Natural killer cell (primary cell): ENCODE results near the gene TCIRG1. TPM values are rescaled to one million over a fixed set of nuclear protein-coding genes. Genes with fewer than 3 reads are reported as not detected.
A peak's percentile ranks its signal among the peaks of the same experiment; 100 is the strongest.
"Not testable (repeated sequence)": the region's sequence is repeated elsewhere in the genome, so short reads cannot be mapped to it uniquely, and the experiment has no call there.

Source experiments
- ATAC-seq, 3 donors: fragments of 150-1000 bp in 2 of 3; fragments of 200-7000 bp in 1 of 3; cut with Tn5 transposase; 1 replicate in 1 of 3; 2 replicates in 2 of 3; pipeline ENCODE4 v1.10.0; 2021; ENCODE audit warnings: mild to moderate bottlenecking in 2 of 3, moderate library complexity in 2 of 3
- DNase-seq, 2 donors: peaks; one replicate each; pipeline versions ENCODE4 v3.0.0 to v3.0.0-alpha.2; 2013 to 2021; ENCODE audit warnings: mixed read lengths in 1 of 2
- H3K27ac ChIP-seq: one replicate; pipeline ENCODE4 v1.5.1; 2013; ENCODE audit warnings: mild to moderate bottlenecking, low read length
- H3K27me3 ChIP-seq: one replicate; pipeline ENCODE4 v1.6.1; 2013; ENCODE audit warnings: low read length; ENCODE audit not compliant: control insufficient read depth, insufficient read depth
- H3K36me3 ChIP-seq: one replicate; pipeline ENCODE4 v1.6.1; 2013; ENCODE audit warnings: low read length; ENCODE audit not compliant: control insufficient read depth, insufficient read depth
- H3K4me1 ChIP-seq: one replicate; pipeline ENCODE4 v1.6.1; 2013; ENCODE audit warnings: low read length; ENCODE audit not compliant: control insufficient read depth, insufficient read depth
- H3K4me3 ChIP-seq: one replicate; pipeline ENCODE4 v1.5.1; 2013; ENCODE audit warnings: low read length
- H3K9me3 ChIP-seq: one replicate; pipeline ENCODE4 v1.6.1; 2013; ENCODE audit warnings: low read length; ENCODE audit not compliant: control insufficient read depth, insufficient read depth
- H3K27ac Mint-ChIP-seq, 2 donors: one replicate each; pipeline ENCODE4 v1.8.0; 2022; ENCODE audit warnings: mild to moderate bottlenecking in 2 of 2, mixed read lengths in 2 of 2, moderate library complexity in 1 of 2
- H3K27me3 Mint-ChIP-seq, 2 donors: one replicate each; pipeline ENCODE4 v1.8.0; 2022; ENCODE audit warnings: low read depth in 2 of 2, mixed read lengths in 2 of 2
- H3K36me3 Mint-ChIP-seq: one replicate; pipeline ENCODE4 v1.8.0; 2022; ENCODE audit warnings: mixed read lengths
- H3K4me1 Mint-ChIP-seq, 2 donors: one replicate each; pipeline ENCODE4 v1.8.0; 2022; ENCODE audit warnings: mixed read lengths in 2 of 2
- H3K4me3 Mint-ChIP-seq: one replicate; pipeline ENCODE4 v1.8.0; 2022; ENCODE audit warnings: mild to moderate bottlenecking, moderate library complexity, mixed read lengths
- H3K9me3 Mint-ChIP-seq, 2 donors: one replicate each; pipeline ENCODE4 v1.8.0; 2022; ENCODE audit warnings: mixed read lengths in 2 of 2
- CTCF ChIP-seq: fragments of 200-600 bp; IDR thresholded peaks from one replicate; pipeline ENCODE4 v1.8.0; 2022; ENCODE audit warnings: antibody characterized with exemption
- WGBS: methylation state at CpG from one replicate; pipeline ENCODE4 v1.1.7; 2013; ENCODE audit warnings: missing lambda C conversion rate; ENCODE audit not compliant: insufficient coverage; 5-methylcytosine and 5-hydroxymethylcytosine counted together
- intact Hi-C: fragments of 100-400 bp; cut with micrococcal nuclease; formaldehyde crosslinking; loops from one replicate; pipeline ENCODE4 v1.14.2; 2022
- total RNA-seq, 4 donors: library from RNA; stranded (reverse); fragments of 120-200 nt in 1 of 4; gene quantifications; one replicate each; pipeline versions ENCODE4 v1.2.3 to v1.2.4, GENCODE V29; 2013 to 2022

The TCIRG1 gene
- total RNA-seq, 3 donors from 2014 or later (not counting 1 experiment from before 2014, with no cell fraction given): 438 to 480 (median 465) TPM

DNA sequence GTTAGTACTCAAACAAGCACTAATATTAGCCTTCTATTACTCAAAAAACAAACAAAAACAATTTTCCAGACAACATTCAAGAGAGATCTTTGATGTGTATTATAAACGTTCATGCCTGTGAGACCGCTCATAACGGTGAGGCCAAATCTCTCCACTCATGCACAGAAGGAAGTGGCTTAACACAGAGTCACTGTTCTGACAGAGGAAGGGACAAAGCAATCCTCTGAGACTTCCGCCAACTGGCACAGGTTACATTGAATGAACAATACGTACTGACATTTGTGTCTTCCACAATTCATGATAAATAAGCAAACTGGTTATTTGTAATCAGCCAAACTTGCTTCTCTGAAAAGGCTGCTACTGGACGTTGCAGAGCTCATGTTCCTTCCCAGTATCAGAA, 51.9 kb downstream of the TCIRG1 start:
- Histone ChIP-seq H3K4me1 (no peaks in the 10 kb centered on the region), H3K9me3 (no peaks in the 10 kb centered on the region), H3K27ac (peak overlapping the region; percentile 26), H3K27me3 (no peaks in the 10 kb centered on the region), H3K36me3 (no peaks in the 10 kb centered on the region), H3K4me3 (no peak overlapping the region)
- 22% methylated on average over 6 of the region's 6 CpGs for WGBS
- Mint-ChIP-seq H3K27me3 (no peaks in the 10 kb centered on the region), H3K9me3 (no peaks in the 10 kb centered on the region), H3K4me3 (peak overlapping the region; percentile 66), H3K4me1 (peaks cover 14 to 21% of the 10 kb centered on the region in 2 donors), H3K36me3 (no peaks in the 10 kb centered on the region), H3K27ac (peak overlapping the region; percentile 78 to 80)
- intact Hi-C loops: no loop called here
- ATAC-seq (peak; percentile 89 to 99 (median 91)), DNase-seq (no peak)
- no peak for TF ChIP-seq CTCF

DNA sequence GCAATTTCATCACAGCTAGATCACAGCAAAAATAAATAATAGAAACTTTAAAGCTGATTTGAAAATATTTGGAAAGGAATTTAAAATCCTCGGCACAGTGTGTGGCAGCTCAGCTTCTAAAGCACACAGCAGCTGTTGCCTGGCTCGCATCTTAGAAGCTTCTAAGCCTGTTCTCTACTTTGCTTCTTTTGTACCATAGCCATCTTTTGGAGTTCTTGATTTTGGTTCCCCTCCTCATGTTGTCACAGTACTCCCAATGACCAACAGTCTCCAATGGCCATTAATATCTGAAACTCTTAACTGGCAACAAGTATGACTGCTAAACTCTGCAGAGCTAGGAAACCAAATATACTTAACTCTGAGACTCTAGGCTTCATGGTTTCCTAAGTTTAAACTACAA, 53.6 kb downstream of the TCIRG1 start:
- no peak for ATAC-seq
- TF ChIP-seq CTCF: no peak
- WGBS: 98% methylated on average over 2 of the region's 2 CpGs
- H3K9me3 ChIP-seq: no peaks in the 10 kb centered on the region
- no peak for DNase-seq
- no peaks in the 10 kb centered on the region for H3K27me3 ChIP-seq
- H3K4me1 ChIP-seq: no peaks in the 10 kb centered on the region
- no peaks in the 10 kb centered on the region for H3K36me3 ChIP-seq
- Mint-ChIP-seq H3K27ac (no peak overlapping the region), H3K9me3 (no peaks in the 10 kb centered on the region), H3K27me3 (no peaks in the 10 kb centered on the region), H3K4me1 (peaks cover 14 to 21% of the 10 kb centered on the region in 2 donors), H3K36me3 (no peaks in the 10 kb centered on the region), H3K4me3 (no peak overlapping the region)
- no peak overlapping the region for H3K27ac ChIP-seq
- no peak overlapping the region for H3K4me3 ChIP-seq
- intact Hi-C loops: no loop called here

DNA sequence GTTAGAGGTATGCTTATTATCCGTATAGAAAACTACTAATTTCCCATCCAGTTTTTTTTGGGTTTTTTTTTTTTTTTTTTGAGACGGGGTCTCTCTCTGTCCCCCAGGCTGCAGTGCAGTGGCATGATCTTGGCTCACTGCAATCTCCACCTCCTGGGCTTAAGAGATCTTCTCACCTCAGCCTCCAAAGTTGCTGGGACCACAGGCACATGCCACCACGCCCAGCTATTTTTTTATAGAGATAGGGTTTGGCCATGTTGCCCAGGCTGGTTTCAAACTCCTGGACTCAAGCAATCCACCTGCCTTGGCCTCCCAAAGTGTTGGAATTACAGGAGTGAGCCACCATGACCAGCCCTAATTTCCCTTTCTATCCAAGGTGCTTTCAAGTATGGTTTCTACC, 54.1 kb downstream of the TCIRG1 start:
- ATAC-seq, H3K27me3 Mint-ChIP-seq, H3K4me3 ChIP-seq, H3K4me1 ChIP-seq, H3K36me3 ChIP-seq, H3K9me3 ChIP-seq, intact Hi-C loops, DNase-seq, H3K36me3 Mint-ChIP-seq, H3K27ac ChIP-seq, H3K9me3 Mint-ChIP-seq, H3K27ac Mint-ChIP-seq, H3K4me3 Mint-ChIP-seq, H3K27me3 ChIP-seq: not testable (repeated sequence)
- 95% methylated on average over 3 of the region's 3 CpGs for WGBS
- H3K4me1 Mint-ChIP-seq: peaks cover 14 to 21% of the 10 kb centered on the region in 2 donors

- Histone ChIP-seq H3K27me3 (no peaks in the 10 kb centered on the region), H3K9me3 (no peaks in the 10 kb centered on the region), H3K4me3 (no peak overlapping the region), H3K4me1 (no peaks in the 10 kb centered on the region), H3K27ac (no peak overlapping the region), H3K36me3 (no peaks in the 10 kb centered on the region)
- intact Hi-C loops: no loop called here
- H3K9me3 Mint-ChIP-seq: no peaks in the 10 kb centered on the region
- no peak for TF ChIP-seq CTCF
- DNase-seq (no peak), ATAC-seq (no peak)
- H3K36me3 Mint-ChIP-seq: no peaks in the 10 kb centered on the region
- 100% methylated on average over 3 of the region's 4 CpGs for WGBS
- H3K27ac Mint-ChIP-seq: no peak overlapping the region
- H3K27me3 Mint-ChIP-seq: no peaks in the 10 kb centered on the region
- H3K4me1 Mint-ChIP-seq: peaks cover 14 to 21% of the 10 kb centered on the region in 2 donors
- no peak overlapping the region for H3K4me3 Mint-ChIP-seq
Observed at GRCh38 chr11:68093565-68093964, 54.7 kb downstream of the TCIRG1 start.
